K562 (cell line): ENCODE data around the gene KRT83. TPM values are rescaled to one million over a fixed set of nuclear protein-coding genes. Genes with fewer than 3 reads are reported as not detected.
"Not testable (repeated sequence)": the region's sequence is repeated elsewhere in the genome, so short reads cannot be mapped to it uniquely, and the experiment has no call there.

Source experiments
- ATAC-seq: fragments of 200-7000 bp; cut with Tn5 transposase; 3 replicates; pipeline ENCODE4 v1.9.1; 2020; ENCODE audit warnings: moderate library complexity
- BruUV-seq: library from RNA; stranded (reverse); fragments of 400-500 nt; replicated peaks from 2 replicates; lab custom pipeline; 2021; lab: Mats Ljungman, UMichigan
- CTCF ChIA-PET: fragments of 300-600 bp; formaldehyde crosslinking; extraction: SDS; loops from one replicate; lab custom pipeline; 2021; ENCODE audit warnings: low intra/inter-chr PET ratio; lab: Yijun Ruan, JAX
- POLR2A ChIA-PET: fragments of 300-600, 350-650 bp; sonication (Branson Sonifier 250); formaldehyde crosslinking; extraction: SDS; loops from one replicate; lab custom pipeline; 2021; ENCODE audit warnings: antibody characterized with exemption, inconsistent platforms; lab: Yijun Ruan, JAX
- DNase-seq, 4 experiments: peaks; one replicate each; pipeline versions ENCODE4 v3.0.0 to v3.0.0-alpha.2; 2011 to 2018; ENCODE audit warnings: low spot score in 3 of 4, mixed read lengths in 3 of 4; ENCODE audit errors: extremely low read depth in 1 of 4
- FAIRE-seq: peaks from 2 replicates; lab custom pipeline; 2011; peaks lifted over from hg19 to GRCh38; lab: Jason Lieb, UNC
- H2AFZ ChIP-seq: 2 replicates; pipeline ENCODE4 v1.6.0; 2011; ENCODE audit warnings: low read depth, low read length, control low read depth, inconsistent platforms
- H3K27ac ChIP-seq: fragments of 200-600 bp; 3 replicates; pipeline ENCODE4 v1.8.0; 2011; ENCODE audit warnings: low read depth, mild to moderate bottlenecking, control low read depth, inconsistent platforms, low read length, moderate library complexity, mixed read lengths; ENCODE audit errors: extremely low read depth
- H3K27me3 ChIP-seq, 2 experiments: fragments of 300-600 bp in 1 of 2; 2 replicates in 1 of 2; 3 replicates in 1 of 2; pipeline versions ENCODE4 v1.6.0 to v1.8.0; 2011; ENCODE audit warnings: inconsistent platforms in 2 of 2, low read length in 2 of 2, mild to moderate bottlenecking in 1 of 2, mixed read lengths in 1 of 2, moderate library complexity in 1 of 2; ENCODE audit not compliant: control insufficient read depth in 2 of 2, insufficient read depth in 2 of 2
- H3K36me3 ChIP-seq: fragments of 300-600 bp; 3 replicates; pipeline ENCODE4 v1.8.0; 2011; ENCODE audit warnings: mild to moderate bottlenecking, low read length, inconsistent platforms; ENCODE audit not compliant: control insufficient read depth, insufficient read depth
- H3K4me1 ChIP-seq, 2 experiments: fragments of 200-600 bp in 1 of 2; replicated peaks in 1 of 2; 2 replicates in 1 of 2; 3 replicates in 1 of 2; pipeline versions ENCODE4 v1.5.1 to v1.8.0; 2011; ENCODE audit warnings: inconsistent platforms in 2 of 2, low read length in 2 of 2, mild to moderate bottlenecking in 1 of 2, mixed read lengths in 1 of 2, moderate library complexity in 1 of 2; ENCODE audit not compliant: control insufficient read depth in 2 of 2, insufficient read depth in 2 of 2
- H3K4me2 ChIP-seq: 2 replicates; pipeline ENCODE4 v1.6.1; 2011; ENCODE audit warnings: low read length, control low read depth, inconsistent platforms, mixed read lengths; ENCODE audit not compliant: insufficient read depth
- H3K4me3 ChIP-seq: fragments of 200-600 bp; sonication (generic), shearing (Covaris generic); 2 replicates; pipeline ENCODE4 v1.5.1; 2016; ENCODE audit warnings: control low read depth, inconsistent platforms
- H3K79me2 ChIP-seq: fragments of 200-600 bp; 3 replicates; pipeline ENCODE4 v1.8.0; 2011; ENCODE audit warnings: low read length, inconsistent platforms; ENCODE audit not compliant: control insufficient read depth, insufficient read depth
- H3K9ac ChIP-seq, 2 experiments: 2 replicates each; pipeline versions ENCODE4 v1.6.0 to v1.6.1; 2011; ENCODE audit warnings: low read depth in 2 of 2, low read length in 2 of 2, control low read depth in 1 of 2, inconsistent platforms in 1 of 2, mild to moderate bottlenecking in 1 of 2, mixed read lengths in 1 of 2; ENCODE audit not compliant: insufficient read depth in 1 of 2
- H3K9me1 ChIP-seq: one replicate; pipeline ENCODE4 v1.6.0; 2011; ENCODE audit warnings: inconsistent platforms, mild to moderate bottlenecking, low read length, moderate library complexity; ENCODE audit not compliant: control insufficient read depth, insufficient read depth
- H3K9me3 ChIP-seq: replicated peaks from 2 replicates; pipeline ENCODE4 v1.5.1; 2011; ENCODE audit warnings: low read depth, low read length, inconsistent platforms; ENCODE audit not compliant: control insufficient read depth, insufficient read depth
- H4K20me1 ChIP-seq: replicated peaks from 2 replicates; pipeline ENCODE4 v1.6.1; 2011; ENCODE audit warnings: low read length, inconsistent platforms, mixed read lengths; ENCODE audit not compliant: control insufficient read depth, insufficient read depth
- EHMT2 ChIP-seq: fragments of 450-650 bp; IDR thresholded peaks from 2 replicates; pipeline ENCODE4 v1.6.1; 2018; ENCODE audit warnings: antibody characterized with exemption
- MIER1 ChIP-seq: fragments of 450-650 bp; IDR thresholded peaks from 2 replicates; pipeline ENCODE4 v1.6.1; 2016; ENCODE audit warnings: antibody characterized with exemption, mild to moderate bottlenecking, low read depth
- POLR2AphosphoS2 ChIP-seq: IDR thresholded peaks from 2 replicates; pipeline ENCODE4 v1.6.1; 2012; ENCODE audit warnings: low read length, improper control_type of control experiment
- STAT5B ChIP-seq: fragments of 250-450 bp; sonication (Bioruptor Pico); IDR thresholded peaks from 2 replicates; pipeline ENCODE4 v1.8.0; 2021; ENCODE audit warnings: mild to moderate bottlenecking, inconsistent platforms
- ZNF436 ChIP-seq: fragments of 250-450, 450-650 bp; sonication (Bioruptor Pico); formaldehyde crosslinking; IDR thresholded peaks from 2 replicates; pipeline ENCODE4 v1.7.0; 2020; ENCODE audit warnings: mild to moderate bottlenecking
- WGBS: fragments of 100-300 bp; shearing (Covaris generic); methylation state at CpG from one replicate; pipeline ENCODE4 v1.1.6; 2016; ENCODE audit warnings: low coverage, mixed read lengths; ENCODE audit not compliant: insufficient coverage; ENCODE audit errors: missing lambda C conversion rate; 5-methylcytosine and 5-hydroxymethylcytosine counted together
- in situ Hi-C: fragments of 300-500 bp; cut with MboI; formaldehyde crosslinking; loops from 4 replicates; pipeline ENCODE4 v1.15.0; 2018; ENCODE audit warnings: inconsistent platforms, mixed read lengths
- intact Hi-C: fragments of 100-400 bp; cut with micrococcal nuclease; formaldehyde crosslinking; loops from 2 replicates; pipeline ENCODE4 v1.14.2; 2022
- polyA plus RNA-seq, 8 experiments: library from polyadenylated mRNA; depleted of rRNA in 4 of 8; stranded (reverse) in 5 of 8; unstranded in 3 of 8; fragments of >200 nt; fragmentation: Nextera tagmentation in 2 of 8; fragmentation: Illumina TruSeq in 1 of 8; extraction: Ambion mirVana in 2 of 8; extraction: Trizol in 1 of 8; gene quantifications; 2 replicates each; pipeline versions ENCODE4 v1.2.1 to v1.2.3, GENCODE V29; 2011 to 2014; ENCODE audit warnings: inconsistent platforms in 1 of 8, missing spikeins in 1 of 8
- total RNA-seq, 7 experiments: library from RNA; depleted of rRNA in 6 of 7; stranded (reverse); fragments of >200 nt in 6 of 7; fragmentation: Illumina TruSeq in 2 of 7; extraction: Trizol in 2 of 7; gene quantifications; 2 replicates each; pipeline versions ENCODE4 v1.2.1 to v1.2.3, GENCODE V29; 2011 to 2021; ENCODE audit warnings: low replicate concordance in 1 of 7
- TF ChIP-seq, protein P1 (sequence below), 2 experiments: fragments of 450-650 bp; formaldehyde crosslinking in 1 of 2; IDR thresholded peaks; 2 replicates each; pipeline versions ENCODE4 v1.4.0 to v1.6.1; 2014 to 2020; ENCODE audit warnings: mild to moderate bottlenecking in 2 of 2, borderline replicate concordance in 1 of 2, low read depth in 1 of 2

Gene KRT83
- total and polyA plus RNA-seq, 9 of the 15 experiments (the other 6 are each of a cell fraction or from before 2014, with no cell fraction given), result not detected

DNA sequence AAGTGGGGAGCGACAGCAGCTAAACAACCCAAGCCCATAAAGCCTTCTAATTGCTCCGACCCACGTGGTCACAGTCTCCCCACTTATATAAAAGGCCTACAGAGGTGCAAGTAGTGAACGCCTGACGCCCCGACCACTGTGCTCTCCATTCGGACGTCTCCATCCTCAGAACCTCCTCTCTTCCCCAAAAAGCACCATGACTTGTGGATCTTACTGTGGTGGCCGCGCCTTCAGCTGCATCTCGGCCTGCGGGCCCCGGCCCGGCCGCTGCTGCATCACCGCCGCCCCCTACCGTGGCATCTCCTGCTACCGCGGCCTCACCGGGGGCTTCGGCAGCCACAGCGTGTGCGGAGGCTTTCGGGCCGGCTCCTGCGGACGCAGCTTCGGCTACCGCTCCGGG is 19.5 kb downstream of the KRT83 start:
- H3K9me3 ChIP-seq, CTCF ChIA-PET, ATAC-seq, H3K4me3 ChIP-seq, DNase-seq, H4K20me1 ChIP-seq, H3K79me2 ChIP-seq, H3K4me2 ChIP-seq, in situ Hi-C loops, POLR2A ChIA-PET, H3K27ac ChIP-seq, intact Hi-C loops, H3K36me3 ChIP-seq, H3K4me1 ChIP-seq, BruUV-seq, FAIRE-seq, H3K9me1 ChIP-seq, H2AFZ ChIP-seq, H3K9ac ChIP-seq: not testable (repeated sequence)
- H3K27me3 ChIP-seq, result peaks cover 7 to 24% of the 10 kb centered on the region in 2 experiments; a peak in 4 of 5 replicates
- 1% methylated on average over 14 of the region's 31 CpGs for WGBS

DNA sequence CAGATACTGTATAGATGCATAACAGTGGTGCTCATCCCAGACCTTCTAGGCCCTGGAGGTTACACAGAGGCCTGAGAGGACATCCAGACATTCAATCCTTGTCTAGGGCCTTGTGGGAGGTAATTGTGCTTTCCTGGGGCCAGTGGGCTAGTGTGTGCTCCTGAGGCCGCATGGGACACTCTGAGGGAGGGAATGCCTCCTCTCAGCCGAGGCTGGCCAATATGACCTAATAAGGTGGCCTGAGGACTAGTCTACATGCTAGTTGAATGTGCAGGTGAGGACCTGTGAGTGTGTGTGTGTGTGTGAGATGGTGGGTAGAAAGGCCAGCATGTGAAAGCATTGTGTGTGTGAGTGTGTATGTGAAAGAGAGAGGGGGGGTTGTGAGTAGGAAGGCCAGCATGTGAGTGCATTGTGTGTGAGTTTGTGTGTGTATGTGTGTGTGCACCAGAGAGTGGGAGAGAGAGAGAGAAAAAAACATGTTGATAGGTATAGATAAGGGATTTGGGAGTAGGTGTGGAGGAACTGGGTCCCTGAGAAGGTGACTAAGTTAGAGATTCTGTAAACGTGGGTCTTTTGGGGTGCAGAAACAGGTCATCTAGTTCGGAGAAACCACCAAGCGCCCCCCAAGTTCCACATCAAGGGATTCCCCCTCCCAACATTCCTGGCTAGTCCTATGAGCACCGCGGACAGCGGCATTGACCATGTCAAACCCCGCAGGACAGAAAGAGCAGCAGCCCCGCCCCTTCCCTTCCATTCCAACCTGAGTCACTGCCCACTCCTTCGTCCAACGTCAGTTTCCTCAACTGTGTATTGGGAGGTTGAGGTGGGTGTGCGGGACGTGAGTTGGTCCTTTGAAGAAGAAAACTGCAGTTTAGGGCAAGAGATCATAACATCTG is 20.2 kb downstream of the KRT83 start:
- FAIRE-seq (no peak), DNase-seq (no peak), ATAC-seq (no peak)
- Histone ChIP-seq H3K4me1 (no peaks in the 10 kb centered on the region), H4K20me1 (no peaks in the 10 kb centered on the region; the same call in 1 of the 2 replicates), H3K9ac (no peak overlapping the region), H3K36me3 (no peaks in the 10 kb centered on the region), H3K79me2 (no peaks in the 10 kb centered on the region), H3K4me3 (no peak overlapping the region), H3K27ac (no peak overlapping the region), H2AFZ (no peak overlapping the region), H3K4me2 (no peak overlapping the region), H3K9me1 (no peaks in the 10 kb centered on the region), H3K9me3 (no peaks in the 10 kb centered on the region), H3K27me3 (peaks cover 5 to 29% of the 10 kb centered on the region in 2 experiments; a peak in 4 of 5 replicates)
- ChIA-PET POLR2A (no interaction called here), CTCF (no interaction called here)
- intact Hi-C loops (no loop called here), in situ Hi-C loops (no loop called here)
- BruUV-seq, result no TSS peak
- WGBS, result 7% methylated on average over 14 of the region's 14 CpGs
- TF ChIP-seq, protein P1, sequence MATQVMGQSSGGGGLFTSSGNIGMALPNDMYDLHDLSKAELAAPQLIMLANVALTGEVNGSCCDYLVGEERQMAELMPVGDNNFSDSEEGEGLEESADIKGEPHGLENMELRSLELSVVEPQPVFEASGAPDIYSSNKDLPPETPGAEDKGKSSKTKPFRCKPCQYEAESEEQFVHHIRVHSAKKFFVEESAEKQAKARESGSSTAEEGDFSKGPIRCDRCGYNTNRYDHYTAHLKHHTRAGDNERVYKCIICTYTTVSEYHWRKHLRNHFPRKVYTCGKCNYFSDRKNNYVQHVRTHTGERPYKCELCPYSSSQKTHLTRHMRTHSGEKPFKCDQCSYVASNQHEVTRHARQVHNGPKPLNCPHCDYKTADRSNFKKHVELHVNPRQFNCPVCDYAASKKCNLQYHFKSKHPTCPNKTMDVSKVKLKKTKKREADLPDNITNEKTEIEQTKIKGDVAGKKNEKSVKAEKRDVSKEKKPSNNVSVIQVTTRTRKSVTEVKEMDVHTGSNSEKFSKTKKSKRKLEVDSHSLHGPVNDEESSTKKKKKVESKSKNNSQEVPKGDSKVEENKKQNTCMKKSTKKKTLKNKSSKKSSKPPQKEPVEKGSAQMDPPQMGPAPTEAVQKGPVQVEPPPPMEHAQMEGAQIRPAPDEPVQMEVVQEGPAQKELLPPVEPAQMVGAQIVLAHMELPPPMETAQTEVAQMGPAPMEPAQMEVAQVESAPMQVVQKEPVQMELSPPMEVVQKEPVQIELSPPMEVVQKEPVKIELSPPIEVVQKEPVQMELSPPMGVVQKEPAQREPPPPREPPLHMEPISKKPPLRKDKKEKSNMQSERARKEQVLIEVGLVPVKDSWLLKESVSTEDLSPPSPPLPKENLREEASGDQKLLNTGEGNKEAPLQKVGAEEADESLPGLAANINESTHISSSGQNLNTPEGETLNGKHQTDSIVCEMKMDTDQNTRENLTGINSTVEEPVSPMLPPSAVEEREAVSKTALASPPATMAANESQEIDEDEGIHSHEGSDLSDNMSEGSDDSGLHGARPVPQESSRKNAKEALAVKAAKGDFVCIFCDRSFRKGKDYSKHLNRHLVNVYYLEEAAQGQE (IDR thresholded peaks at IDR 0.05; ENCODE audit: borderline replicate concordance), result peak; percentile 90
- TF ChIP-seq, protein P1 (CRISPR knock-in tag; IDR thresholded peaks at IDR 0.05; ENCODE audit: low read depth), result peak; percentile 84
- peak; percentile 74; the same call in 1 of the 2 replicates for TF ChIP-seq EHMT2
- no peak for TF ChIP-seq ZNF436
- TF ChIP-seq STAT5B (CRISPR knock-in tag), result no peak
- TF ChIP-seq POLR2AphosphoS2, result no peak
- TF ChIP-seq MIER1, result 0 out of 2 replicates have a peak, but pooled peaks have one; percentile 58
